Retina (tissue), 1 donor: ENCODE results near the gene TLL2.
A peak's percentile ranks its signal among the peaks of the same experiment; 100 is the strongest.

Source experiments
- DNase-seq: peaks from one replicate; pipeline ENCODE4 v3.0.0-alpha.2; 2016

Gene TLL2

DNA sequence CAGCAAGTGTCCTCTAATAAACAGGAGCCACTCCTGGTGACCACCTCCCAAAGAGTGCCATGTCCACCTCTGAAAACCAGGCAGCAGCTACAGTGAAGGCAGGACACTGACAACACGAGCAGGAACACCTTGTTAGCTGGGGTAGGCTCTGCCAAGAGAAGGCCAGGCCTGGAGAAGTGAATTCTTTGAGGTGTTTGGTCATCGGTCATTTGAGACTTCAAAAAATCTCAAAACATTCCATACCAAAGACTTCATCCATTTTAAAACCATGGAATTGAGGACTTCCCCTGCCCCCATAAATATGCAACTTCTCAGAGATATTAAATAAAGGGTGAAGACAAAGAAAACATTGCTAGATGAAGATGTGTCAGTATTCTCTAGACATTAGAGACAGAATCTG lies 126.6 kb downstream of the TLL2 start:
- DNase-seq, result no peak

DNA sequence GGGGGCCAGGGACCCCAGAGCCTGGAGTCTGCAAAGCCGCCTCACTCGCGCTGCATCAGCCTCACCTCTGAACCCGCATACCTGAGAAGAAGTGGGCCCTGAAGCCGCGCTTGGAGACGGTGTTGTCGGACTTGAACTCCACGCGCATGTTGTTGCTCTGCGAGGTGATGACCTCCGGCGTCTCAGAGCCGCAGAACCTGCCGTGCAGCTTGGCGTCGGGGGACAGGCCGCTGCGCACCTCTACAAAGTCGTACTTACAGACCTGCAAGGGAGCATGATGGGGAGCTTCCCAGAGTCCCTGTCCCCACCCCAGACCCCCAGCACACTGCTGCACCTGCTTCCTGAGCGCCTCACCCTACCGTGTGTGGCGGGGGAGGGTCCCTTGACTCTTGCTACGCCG lies 129.2 kb downstream of the TLL2 start:
- no peak for DNase-seq

DNA sequence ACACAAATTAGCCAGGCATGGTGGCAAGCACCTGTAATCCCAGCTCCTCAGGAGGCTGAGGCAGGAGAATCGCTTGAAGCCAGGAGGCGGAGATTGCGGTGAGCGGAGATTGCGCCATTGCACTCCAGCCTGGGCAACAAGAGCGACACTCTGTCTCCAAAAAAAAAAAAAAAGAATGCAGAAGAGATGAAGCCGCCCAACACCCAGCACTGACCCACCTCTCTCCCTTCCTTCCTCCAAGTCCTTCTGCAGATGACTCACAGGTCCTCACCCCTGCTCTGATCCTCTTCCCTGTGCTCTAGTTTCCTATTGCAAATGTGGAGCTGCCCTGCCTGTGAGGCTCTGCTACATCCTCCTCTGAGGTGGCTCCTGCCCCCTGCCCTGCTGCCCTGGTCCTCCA lies 132.9 kb downstream of the TLL2 start:
- no peak for DNase-seq

DNA sequence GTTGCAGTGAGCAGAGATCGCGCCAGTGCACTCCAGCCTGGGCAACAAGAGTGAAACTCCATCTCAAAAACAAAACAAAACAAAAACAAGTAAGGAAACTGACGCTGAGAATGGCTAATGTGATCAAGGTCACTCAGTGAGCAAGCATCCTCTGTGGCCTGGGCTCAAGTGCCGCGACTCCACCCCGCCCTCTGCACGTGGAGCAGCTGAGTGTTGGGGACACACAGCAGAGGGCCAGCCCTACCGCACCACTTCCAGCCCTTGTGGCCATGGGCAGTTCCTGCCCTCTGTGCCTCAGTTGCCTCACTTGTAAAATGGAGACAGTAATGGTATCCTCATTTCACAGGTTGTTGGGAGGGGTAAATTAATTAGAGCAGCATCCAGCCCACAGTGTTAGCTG lies 134.0 kb downstream of the TLL2 start:
- no peak for DNase-seq

DNA sequence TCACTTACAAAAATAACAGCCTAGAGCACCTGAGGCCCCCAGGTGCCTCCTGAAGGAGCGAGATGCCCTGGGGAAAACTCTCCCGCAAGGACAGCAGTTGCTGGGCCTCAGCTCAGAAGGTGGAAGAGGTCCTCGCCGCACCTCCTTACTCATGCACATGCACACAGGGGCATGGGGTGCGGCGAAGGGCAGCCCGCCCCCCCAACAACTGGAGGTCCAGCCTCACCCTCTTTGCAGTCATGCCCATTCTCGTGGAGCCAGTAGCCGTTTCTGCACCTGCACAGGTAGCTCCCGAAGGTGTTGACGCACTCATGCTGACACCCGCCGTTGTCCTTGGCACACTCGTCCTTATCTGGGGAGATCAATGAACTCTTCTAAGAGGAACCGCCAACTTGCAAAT lies 135.0 kb downstream of the TLL2 start:
- no peak for DNase-seq

DNA sequence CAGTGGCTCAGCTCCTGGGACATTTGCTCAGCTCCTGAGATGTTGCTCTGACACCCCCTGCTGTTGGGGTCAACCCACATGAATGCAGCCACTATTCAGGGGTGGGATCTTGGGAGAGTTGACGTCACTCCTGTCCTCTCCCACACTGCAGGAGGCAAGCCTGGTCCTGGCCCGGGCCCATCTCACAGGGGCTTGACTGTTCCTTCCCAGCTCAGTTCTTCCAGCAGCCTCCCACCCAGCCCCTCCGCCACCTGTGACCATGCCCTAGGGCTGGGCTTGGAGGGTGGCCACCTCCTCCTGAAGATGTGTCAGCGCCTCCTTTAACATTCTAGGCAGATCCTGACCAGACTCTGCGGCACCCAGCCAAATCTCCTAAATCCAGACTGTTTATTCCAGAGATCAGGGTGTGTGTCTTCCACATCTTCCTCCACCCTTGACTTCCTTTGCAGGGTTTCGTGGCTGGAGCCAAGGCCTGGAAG lies 135.9 kb downstream of the TLL2 start:
- DNase-seq, result no peak

DNA sequence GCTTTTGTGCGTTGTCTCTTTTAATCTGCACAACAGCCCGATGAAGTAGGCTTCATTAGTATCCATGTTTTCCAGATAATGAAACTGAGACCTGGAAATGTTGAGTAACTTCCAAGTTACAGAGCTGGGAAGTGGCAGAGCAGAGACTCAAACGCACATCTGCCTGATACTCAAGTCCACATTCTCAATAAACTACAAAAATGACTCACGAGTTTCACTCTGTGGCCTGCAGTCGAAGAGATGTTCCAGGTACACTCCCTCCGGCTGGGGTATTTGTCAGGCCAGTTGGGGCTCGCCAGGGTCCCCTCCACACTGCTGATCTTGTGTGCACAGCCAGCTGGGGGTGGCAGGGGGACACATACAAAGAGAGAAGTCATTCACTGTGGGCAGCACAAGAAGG lies 137.2 kb downstream of the TLL2 start:
- no peak for DNase-seq

DNA sequence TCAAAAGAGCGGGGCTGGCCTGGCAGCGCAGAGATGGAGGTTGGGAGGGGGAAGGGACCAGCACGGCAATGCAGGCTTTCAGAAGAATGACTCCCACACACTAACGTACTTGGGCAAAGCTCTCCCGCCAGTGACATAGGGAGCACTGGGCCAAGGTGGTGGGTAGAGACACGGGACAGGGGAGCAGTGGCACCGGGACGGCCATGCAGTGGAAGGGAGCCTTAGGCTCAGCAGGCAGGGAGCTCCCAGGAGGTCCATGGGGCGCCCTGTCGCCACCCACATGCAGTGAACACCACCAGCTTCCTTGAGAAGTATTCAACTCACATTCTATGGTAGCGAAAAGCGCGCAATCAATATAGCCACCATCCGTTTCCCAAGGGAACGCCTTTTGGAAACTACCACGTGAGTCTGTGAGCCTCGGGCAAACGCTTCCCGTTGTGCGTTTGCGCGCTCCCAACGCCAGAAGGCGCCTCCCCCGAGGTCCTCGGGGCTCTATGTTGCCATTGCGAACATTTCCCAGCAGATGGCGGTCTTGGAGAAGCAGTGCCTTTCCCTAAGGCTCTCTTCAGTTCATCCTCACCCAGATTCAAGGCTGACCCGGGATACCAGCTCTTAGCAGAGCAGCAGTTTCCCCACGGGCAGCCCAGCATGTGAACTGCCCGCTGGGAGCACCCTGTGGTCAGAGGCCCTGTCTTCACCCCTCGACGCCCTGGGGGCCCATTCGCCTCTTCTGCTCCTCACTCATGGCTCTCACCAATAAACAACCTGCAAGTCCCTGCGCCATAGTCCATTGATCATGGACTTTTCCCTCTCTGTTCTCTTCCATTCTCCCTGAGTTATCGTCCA lies 138.5 kb downstream of the TLL2 start:
- peak; percentile 95 for DNase-seq

DNA sequence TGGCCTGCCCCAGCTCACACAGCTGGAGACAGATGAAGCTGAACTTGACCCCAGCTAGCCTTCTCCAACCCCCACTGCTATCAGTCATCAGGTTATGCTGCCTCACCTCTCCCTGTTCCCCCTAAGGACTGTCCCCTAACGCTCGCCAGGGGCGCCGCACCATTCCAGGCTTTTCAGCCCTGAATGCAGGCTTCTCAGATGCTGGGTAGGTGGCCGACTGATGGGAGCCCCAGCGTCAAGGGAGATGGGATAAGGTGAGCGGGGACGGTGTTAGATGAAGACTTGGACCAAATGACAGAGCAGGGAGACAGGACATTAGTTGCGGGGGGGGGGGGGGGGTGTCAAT lies 139.1 kb downstream of the TLL2 start:
- DNase-seq, result no peak

DNA sequence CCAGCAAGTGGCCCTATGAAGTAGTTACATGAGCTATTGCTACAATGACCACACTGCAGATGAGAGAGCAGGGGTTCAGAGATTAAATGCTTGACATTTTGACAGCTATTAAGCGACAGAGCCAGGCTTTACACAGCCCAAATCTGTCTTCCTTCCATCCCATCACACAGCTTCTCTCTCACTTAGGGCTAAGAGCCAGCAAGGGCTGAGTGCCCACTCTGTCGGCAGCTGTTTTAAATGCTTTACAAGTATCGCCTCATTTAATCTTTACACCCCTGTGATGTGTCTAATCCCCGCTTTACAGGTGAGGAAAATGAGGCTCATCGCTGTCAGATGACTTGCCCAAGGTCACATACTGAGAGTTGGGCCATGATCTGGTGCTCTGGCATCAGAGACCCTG lies 139.7 kb downstream of the TLL2 start:
- no peak for DNase-seq

DNA sequence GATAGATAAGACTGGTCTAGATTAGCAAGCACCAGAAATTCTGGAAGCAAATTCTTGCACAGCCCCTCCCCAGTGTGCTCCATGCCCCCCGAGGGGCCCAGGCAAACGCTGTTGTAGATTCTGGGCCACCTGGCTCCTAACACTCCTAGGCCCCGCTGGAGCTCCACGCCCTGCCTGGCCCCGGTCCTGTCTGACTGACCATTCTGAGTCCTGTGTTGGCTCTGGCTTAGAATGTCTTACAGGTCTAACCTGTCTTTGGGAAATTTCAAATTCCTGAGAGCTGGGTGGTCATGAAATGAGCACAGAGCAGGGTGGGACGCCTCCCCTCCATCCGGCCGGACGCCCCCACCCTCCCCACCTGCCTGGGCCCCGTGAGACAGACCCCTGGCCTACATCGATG lies 142.4 kb downstream of the TLL2 start:
- no peak for DNase-seq

DNA sequence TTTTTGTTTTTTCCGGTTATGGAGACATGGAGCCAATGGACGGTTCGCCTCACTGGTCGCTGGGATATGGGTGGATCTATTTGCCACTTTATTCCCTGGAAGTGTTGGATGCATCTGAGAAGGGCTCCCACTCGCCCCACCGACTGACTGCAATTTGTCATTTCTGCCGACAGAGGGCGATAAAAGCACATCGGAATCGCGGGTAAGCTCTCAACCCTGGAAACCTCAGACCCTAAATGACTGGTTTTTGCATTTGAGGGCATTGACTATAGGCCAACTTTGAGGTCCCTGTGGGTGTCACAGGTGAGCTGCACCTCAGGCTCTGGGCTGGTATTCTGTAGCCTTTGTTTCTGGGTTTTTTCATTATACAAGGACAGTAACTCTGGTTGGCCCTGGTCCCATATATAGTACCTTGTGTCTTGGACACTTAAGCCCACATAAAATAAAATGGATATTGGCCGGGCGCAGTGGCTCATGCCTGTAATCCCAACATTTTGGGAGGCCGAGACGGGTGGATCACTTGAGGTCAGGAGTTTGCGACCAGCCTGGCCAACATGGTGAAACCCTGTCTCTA lies 143.1 kb downstream of the TLL2 start:
- DNase-seq, result peak; percentile 82

DNA sequence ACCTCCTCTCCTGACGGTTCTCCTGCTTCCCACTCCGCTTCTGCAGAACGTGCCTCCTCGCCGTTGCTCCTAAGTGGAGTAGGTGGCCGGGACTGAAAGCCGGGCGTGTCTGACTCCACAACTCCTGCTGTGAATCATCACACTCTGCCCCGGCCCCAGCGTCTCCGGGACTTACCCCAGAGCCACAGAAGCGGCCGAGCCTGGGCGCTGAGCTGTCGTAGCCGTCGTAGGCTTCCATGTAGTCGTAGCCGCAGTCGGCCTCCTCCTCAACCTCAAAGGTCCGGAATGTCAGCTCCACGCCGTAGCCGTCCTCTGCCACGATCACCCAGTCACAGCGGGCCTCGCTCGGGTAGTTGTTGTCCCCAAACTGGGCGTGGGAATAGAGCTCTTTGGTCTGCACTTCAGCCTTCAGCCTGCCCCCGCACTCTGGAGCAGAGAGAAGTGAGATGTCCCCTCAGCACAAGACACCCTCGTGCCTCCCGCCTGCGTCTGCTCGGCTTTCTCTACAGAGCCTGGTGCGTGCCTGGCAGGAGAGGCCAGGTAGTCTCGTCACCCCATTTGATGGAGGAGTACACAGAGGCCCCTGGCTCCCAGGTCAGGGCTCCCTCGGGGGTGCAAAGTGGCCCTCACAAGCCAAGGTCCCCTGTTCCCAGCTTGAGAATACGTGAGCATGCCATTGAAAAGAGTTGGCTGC lies 143.7 kb downstream of the TLL2 start:
- no peak for DNase-seq

DNA sequence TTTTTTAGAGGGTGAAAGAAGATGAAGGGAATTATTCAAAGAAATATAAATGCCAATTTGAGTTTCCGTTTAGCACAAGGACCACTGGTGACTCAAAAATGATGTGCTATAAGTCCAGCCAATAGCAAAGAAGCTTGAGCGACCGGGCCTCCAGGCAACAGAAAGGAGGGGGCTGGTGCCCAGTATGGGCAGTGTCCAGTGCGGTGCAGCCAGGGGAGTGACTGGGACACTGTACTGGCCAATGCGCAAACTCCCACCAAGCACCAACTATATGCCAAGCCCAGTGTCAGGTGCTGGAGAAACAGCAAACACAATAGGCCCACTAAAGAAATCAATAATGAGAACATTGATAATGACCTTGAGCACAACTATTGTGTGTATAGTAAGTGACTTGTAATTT lies 144.8 kb downstream of the TLL2 start:
- no peak for DNase-seq

DNA sequence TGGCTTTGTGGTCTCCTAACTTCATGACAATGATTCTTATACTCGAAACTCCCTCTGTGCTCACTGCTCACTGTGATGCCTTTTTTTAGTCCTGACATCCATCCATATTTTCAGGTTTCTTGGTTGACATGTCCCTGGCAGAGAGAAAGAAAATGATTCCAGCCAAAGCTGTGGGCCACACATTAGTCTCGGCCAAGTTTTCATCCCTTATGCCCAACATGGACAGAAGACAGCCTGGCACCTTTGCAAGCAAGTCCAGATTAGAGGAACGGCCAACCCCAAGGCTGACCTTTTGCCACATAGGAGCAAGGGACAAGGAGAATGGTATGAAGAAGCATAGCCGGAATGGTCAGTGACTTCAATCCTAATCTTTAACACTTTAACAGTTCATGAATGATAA lies 146.3 kb downstream of the TLL2 start:
- no peak for DNase-seq

DNA sequence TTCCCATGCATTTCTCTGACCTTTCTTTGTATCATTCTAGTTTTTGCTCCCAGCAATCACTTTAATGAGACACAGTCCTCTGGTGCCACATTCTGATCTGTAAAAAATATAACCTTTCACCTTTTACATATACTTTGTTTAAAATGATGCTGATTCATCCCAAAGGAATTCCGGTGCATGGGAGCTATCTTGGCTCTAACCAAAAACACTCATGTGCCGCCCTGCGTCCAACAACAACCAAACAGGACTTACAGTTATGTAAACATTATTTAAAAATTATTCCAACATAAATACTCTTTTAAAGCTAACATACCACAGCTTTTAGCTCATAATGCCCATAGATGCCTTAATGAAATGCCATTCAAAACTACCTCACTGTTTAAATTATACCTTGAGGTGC lies 147.2 kb downstream of the TLL2 start:
- DNase-seq, result no peak

DNA sequence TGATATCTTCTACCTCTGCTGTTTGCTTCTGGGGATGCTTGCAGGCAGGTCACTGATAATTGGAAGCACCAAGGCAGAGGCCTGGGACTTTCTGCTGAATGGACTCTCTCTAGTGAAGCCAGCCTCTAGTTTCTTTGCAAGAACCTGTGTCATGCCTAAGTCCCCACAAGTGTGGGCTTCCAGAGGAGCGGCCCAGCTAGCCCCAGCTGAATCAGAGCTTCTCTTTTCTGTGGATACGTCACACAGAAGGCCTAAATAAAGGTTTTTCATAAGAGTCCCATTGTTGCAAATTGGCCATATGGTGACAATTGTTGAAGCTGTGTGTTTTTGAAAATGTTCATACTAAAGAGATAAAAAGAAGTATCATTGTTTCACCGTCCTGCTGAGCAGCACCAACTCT lies 148.2 kb downstream of the TLL2 start:
- no peak for DNase-seq

DNA sequence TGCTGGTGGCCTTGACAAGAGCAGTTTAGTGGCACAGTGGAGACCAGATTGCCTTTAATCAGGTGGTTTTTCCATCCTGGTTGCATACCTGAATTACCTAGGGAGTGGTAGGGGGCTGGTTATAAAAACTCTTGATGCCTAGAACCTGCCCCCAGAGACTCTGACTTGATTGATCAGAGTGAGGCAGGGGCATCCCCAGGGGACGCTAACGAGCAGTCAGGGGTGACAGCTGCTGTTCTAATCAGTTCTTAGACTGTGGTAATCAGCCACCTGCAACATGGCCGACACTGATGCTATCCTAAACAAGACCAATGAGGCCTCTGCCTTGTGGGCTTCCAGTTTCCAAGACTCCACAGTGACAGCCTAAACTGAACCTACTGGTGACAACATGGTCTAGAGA lies 153.0 kb downstream of the TLL2 start:
- DNase-seq, result no peak

DNA sequence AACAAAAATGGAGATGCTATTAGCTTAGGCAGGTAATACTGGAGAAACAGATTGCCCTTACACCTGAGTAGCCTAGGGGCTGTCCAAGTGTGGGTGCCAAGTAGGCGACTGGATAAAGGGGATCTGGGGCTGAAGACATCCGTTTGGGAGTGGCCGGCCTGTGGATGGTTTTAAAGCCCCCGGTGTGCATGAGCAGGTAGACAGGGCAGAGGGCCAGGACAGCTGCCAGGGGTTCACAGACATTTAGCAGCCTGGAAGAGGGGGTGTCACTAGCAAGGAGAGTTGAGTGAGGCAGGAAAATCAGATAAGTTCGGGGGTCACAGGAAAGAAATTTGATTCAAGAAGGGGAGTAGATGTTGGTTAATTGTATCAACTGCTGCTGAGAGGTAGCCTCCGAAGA lies 153.4 kb downstream of the TLL2 start:
- DNase-seq, result no peak

DNA sequence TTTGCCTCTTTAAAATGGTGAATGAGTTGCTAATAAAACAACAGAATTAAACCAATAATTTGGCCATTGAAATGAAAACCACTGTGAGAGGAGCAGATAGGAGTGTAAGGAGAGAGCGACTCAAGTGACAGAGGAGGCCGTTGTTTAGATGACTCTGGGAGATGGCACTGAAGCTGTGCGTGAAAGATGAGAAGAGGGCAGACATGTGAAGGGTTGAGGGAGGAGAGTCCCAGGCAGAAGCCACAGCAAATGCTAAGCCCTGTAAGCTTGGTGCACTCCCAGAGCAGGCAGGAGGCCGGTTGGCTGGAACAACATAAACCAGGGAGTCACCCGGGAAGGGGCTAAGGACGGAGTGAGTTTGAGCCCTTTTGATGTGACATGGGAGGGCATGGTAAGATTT lies 154.1 kb downstream of the TLL2 start:
- DNase-seq, result no peak

DNA sequence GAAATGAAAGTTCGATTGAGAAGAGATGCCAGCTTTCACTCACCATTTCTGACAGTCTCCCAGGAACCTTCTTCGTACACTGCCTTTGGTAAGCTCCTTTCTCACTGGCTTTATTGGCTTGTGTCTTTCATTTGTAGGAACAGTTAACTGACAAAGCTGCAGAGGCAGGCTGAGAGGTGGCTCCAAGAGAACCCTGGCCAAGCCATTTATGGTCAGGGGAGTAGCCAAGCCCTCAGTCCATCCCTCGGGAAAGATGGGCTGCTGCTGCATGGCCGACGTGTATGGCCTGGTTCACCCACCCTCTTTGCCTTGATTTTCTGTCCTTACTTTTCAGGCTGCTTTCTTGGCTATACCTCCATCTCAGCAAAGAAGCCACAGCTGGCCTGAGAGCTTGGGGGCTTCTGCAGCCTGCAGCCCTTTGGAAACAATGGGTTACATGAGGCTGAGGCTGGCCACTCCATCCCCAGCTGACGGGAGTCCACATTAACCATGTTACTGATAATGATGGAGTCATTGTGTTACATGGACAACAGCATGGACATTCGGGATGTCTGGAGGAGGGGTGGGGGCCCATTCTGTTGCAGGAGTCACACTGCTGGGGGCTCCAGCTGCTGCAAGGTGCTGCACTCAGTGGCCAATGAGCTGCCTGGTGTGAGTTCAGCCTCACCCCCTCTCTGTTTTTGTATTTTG lies 154.7 kb downstream of the TLL2 start, which contains the start of gene OPALIN:
Gene OPALIN, minus strand, starts transcription at position 152 of the 690 bp plus-strand sequence. Its CDS starts 106 bp downstream, at position 46.
- DNase-seq, result no peak

DNA sequence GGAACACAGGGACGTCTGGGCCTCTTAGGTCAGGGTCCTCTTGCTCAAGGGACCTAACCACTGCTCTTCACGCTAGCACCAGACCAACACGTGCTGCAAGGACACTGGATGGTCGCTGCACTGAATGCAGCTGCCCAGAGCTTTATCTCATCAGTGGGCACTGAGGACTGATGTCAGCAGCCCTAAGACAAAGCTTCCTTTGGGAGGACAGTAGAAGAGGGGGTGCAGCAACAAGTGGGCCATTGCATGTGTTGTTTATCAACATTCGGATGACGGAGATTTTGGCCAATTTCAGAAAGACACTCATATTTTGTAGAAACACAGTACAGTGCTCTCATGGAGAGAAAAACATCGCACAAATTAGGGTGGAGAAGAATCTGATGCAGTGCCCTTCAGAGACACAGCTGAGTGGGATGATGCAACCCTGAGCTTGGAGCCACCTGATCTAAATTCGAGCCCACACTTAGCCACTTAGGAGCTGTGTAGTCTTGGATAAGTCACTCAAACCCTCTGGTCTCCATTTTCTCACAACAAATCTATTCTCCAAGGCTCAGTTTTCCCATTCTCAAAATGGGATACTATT lies 156.6 kb downstream of the TLL2 start:
- DNase-seq, result no peak

DNA sequence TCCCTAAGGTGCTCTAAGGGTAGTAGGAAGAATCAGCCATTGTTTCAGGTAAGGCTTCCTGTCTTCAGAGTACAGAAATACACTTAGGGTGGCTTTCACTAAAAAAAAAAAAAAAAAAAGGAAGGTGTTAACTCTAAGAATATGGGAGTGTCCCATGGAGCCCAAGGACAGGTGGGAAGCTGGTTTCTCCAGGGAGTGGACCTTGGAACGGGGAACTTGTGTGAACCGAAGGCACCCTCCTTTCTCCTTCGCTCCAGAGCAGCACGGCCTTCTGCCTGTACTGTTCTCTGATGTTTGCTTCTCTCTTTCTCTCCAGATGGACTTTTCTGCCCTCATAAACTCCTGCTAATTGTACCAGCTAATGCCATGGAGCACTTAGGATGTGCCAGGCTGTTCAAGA lies 161.1 kb downstream of the TLL2 start:
- DNase-seq, result no peak
